Smooth muscle cell (in vitro differentiated cells): Measurements from ENCODE around the gene SKA1. TPM values are rescaled to one million over a fixed set of nuclear protein-coding genes. Genes with fewer than 3 reads are reported as not detected.
"Not testable (repeated sequence)": the region's sequence is repeated elsewhere in the genome, so short reads cannot be mapped to it uniquely, and the experiment has no call there.

Experiments
- DNase-seq: peaks from one replicate; lab custom pipeline; 2025; ENCODE audit not compliant: unreplicated experiment; lab: John Stamatoyannopoulos, UW
- H2AFZ ChIP-seq: fragments of 200-600 bp; sonication (generic); 2 replicates; pipeline ENCODE4 v1.6.0; 2016; ENCODE audit warnings: antibody characterized with exemption, low read depth, mild to moderate bottlenecking
- H3F3A ChIP-seq: fragments of 200-600 bp; sonication (generic); 2 replicates; pipeline ENCODE4 v1.6.0; 2017; ENCODE audit warnings: antibody characterized with exemption, low read depth
- H3K27ac ChIP-seq: fragments of 200-600 bp; sonication (generic); 2 replicates; pipeline ENCODE4 v1.5.1; 2016; ENCODE audit warnings: low read depth, mild to moderate bottlenecking
- H3K27me3 ChIP-seq: fragments of 200-600 bp; sonication (generic); 2 replicates; pipeline ENCODE4 v1.6.1; 2016; ENCODE audit warnings: low read depth, mild to moderate bottlenecking
- H3K36me3 ChIP-seq: fragments of 200-600 bp; sonication (generic); 2 replicates; pipeline ENCODE4 v1.5.1; 2016; ENCODE audit warnings: low read depth
- H3K4me1 ChIP-seq: fragments of 200-600 bp; sonication (generic); 2 replicates; pipeline ENCODE4 v1.5.1; 2016; ENCODE audit warnings: low read depth
- H3K4me2 ChIP-seq: fragments of 200-600 bp; sonication (generic); 2 replicates; pipeline ENCODE4 v1.6.0; 2016; ENCODE audit warnings: mild to moderate bottlenecking
- H3K4me3 ChIP-seq: fragments of 200-600 bp; sonication (generic); 2 replicates; pipeline ENCODE4 v1.5.1; 2016; ENCODE audit warnings: mild to moderate bottlenecking
- H3K79me2 ChIP-seq: fragments of 200-600 bp; sonication (generic); 2 replicates; pipeline ENCODE4 v1.6.0; 2016; ENCODE audit warnings: low read depth, mild to moderate bottlenecking
- H3K9ac ChIP-seq: fragments of 200-600 bp; sonication (generic); 2 replicates; pipeline ENCODE4 v1.6.0; 2016; ENCODE audit warnings: low read depth
- H3K9me3 ChIP-seq: fragments of 200-600 bp; sonication (generic); replicated peaks from 2 replicates; pipeline ENCODE4 v1.5.1; 2016; ENCODE audit warnings: low read depth
- H4K20me1 ChIP-seq: fragments of 200-600 bp; sonication (generic); 2 replicates; pipeline ENCODE4 v1.6.0; 2016; ENCODE audit warnings: low read depth
- WGBS: methylation state at CpG from one replicate; pipeline ENCODE4 v1.1.7; 2016; ENCODE audit warnings: low lambda C conversion rate; 5-methylcytosine and 5-hydroxymethylcytosine counted together
- polyA plus RNA-seq: library from polyadenylated mRNA; unstranded; fragments of >200 nt; fragmentation: Nextera tagmentation; extraction: Ambion mirVana; gene quantifications from 2 replicates; pipeline ENCODE4 v1.2.1, GENCODE V29; 2016
- total RNA-seq: library from RNA; depleted of rRNA; stranded (reverse); fragments of >200 nt; gene quantifications from 2 replicates; pipeline ENCODE4 v1.2.3, GENCODE V29; 2014
- TF ChIP-seq, protein P1 (sequence below): fragments of 200-600 bp; sonication (generic); IDR thresholded peaks from 2 replicates; pipeline ENCODE4 v1.5.1; 2017; ENCODE audit warnings: borderline replicate concordance, mild to moderate bottlenecking, antibody characterized with exemption; ENCODE audit not compliant: insufficient read depth, poor library complexity, severe bottlenecking

The SKA1 gene
- total and polyA plus RNA-seq, 2 experiments from 2014 or later: 5.8 to 7.8 TPM

DNA sequence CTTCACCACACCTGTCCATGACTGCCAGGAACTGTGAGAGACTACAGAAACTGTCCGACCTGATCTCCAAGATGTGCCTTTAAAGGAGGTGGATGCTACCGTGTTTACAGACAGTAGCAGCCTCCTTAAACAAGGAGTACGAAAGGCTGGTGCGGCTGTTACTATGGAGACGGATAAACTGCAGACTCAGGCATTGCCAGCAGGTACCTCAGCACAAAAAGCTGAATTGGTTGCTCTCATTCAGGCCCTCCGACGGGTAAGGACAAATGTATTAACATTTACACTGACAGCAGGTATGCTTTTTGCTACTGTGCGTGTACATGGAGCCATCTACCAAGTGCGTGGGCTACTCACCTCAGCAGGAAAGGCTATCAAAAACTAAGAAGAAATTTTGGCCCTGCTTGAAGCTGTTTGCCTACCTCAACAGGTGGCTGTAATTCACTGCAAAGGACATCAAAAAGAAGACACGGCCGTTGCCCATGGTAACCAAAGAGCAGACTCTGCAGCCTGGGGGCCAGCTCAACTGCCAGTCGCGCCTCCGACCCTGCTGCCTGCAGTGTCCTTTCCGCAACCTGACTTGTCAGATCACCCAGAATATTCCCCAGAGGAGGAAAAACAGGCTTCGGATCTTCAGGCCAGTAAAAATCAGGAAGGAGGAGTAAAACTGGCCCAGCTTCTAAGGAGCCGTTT lies 30.9 kb downstream of the SKA1 start:
- Histone ChIP-seq H3K79me2 (no peaks in the 10 kb centered on the region), H2AFZ (no peak overlapping the region), H3K27me3 (no peaks in the 10 kb centered on the region), H3K4me1 (peaks cover 13% of the 10 kb centered on the region), H3K4me3 (no peak overlapping the region), H3K27ac (no peak overlapping the region), H3K9ac (no peak overlapping the region), H3K36me3 (no peaks in the 10 kb centered on the region), H3F3A (no peaks in the 10 kb centered on the region), H4K20me1 (no peaks in the 10 kb centered on the region), H3K4me2 (no peak overlapping the region), H3K9me3 (no peaks in the 10 kb centered on the region)
- DNase-seq: no peak
- TF ChIP-seq, protein P1, sequence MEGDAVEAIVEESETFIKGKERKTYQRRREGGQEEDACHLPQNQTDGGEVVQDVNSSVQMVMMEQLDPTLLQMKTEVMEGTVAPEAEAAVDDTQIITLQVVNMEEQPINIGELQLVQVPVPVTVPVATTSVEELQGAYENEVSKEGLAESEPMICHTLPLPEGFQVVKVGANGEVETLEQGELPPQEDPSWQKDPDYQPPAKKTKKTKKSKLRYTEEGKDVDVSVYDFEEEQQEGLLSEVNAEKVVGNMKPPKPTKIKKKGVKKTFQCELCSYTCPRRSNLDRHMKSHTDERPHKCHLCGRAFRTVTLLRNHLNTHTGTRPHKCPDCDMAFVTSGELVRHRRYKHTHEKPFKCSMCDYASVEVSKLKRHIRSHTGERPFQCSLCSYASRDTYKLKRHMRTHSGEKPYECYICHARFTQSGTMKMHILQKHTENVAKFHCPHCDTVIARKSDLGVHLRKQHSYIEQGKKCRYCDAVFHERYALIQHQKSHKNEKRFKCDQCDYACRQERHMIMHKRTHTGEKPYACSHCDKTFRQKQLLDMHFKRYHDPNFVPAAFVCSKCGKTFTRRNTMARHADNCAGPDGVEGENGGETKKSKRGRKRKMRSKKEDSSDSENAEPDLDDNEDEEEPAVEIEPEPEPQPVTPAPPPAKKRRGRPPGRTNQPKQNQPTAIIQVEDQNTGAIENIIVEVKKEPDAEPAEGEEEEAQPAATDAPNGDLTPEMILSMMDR: no peak
- 72% methylated on average over 17 of the region's 17 CpGs for WGBS

DNA sequence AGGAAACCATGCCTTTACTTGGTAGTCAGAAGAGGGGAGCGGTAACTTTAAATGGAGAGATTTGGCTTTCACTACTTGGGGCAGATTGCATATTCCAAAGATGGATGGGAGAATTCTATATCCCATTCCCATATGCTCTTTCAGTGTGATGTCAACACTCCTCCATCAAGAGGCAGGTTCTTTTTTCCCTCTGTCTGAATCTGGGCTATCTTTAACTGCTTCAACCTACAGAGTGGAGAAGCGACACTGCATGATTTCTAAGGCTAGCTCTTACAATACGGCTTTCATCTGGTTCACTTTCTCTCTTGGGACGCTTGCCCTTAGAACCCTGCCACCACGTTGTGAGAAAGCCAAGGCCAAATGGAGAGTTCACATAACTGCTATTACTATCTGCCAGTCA lies 34.4 kb downstream of the SKA1 start:
- Histone ChIP-seq H2AFZ (no peak overlapping the region), H4K20me1 (no peaks in the 10 kb centered on the region), H3K4me3 (no peak overlapping the region), H3K27ac (no peak overlapping the region), H3F3A (no peaks in the 10 kb centered on the region), H3K9me3 (no peaks in the 10 kb centered on the region), H3K9ac (no peak overlapping the region), H3K4me1 (peaks cover 7% of the 10 kb centered on the region), H3K27me3 (no peaks in the 10 kb centered on the region), H3K79me2 (no peaks in the 10 kb centered on the region), H3K4me2 (no peak overlapping the region), H3K36me3 (no peaks in the 10 kb centered on the region)
- TF ChIP-seq, protein P1: no peak
- WGBS: 80% methylated on average over 5 of the region's 5 CpGs
- no peak for DNase-seq

DNA sequence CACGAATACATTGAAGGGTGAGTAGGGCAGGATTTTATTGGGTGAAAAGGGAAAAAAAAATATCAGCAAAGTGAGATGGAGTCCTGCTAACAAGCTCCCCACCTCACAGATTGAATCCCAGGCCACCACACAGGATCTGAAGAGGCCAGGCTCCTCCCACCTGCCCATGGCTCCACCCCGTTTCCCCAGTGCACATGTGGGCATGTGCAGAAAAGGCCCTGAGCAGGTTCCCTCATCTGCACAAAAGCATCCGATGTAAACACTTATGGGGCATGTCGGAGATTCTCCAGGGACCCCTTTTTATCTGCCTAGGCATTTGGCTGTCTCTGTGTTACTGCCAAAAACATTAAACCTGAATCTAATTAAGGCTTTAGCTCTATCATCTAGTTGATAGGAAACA lies 35.2 kb downstream of the SKA1 start:
- WGBS: 89% methylated on average over 4 of the region's 4 CpGs
- H4K20me1 ChIP-seq: no peaks in the 10 kb centered on the region
- H3K27me3 ChIP-seq: no peaks in the 10 kb centered on the region
- no peak overlapping the region for H3K9ac ChIP-seq
- no peak overlapping the region for H3K4me2 ChIP-seq
- no peak overlapping the region for H2AFZ ChIP-seq
- H3K4me3 ChIP-seq: no peak overlapping the region
- H3K36me3 ChIP-seq: no peaks in the 10 kb centered on the region
- DNase-seq: no peak
- no peaks in the 10 kb centered on the region for H3K79me2 ChIP-seq
- no peaks in the 10 kb centered on the region for H3F3A ChIP-seq
- TF ChIP-seq, protein P1: no peak
- peaks cover 7% of the 10 kb centered on the region for H3K4me1 ChIP-seq
- peak overlapping the region; percentile 53 for H3K27ac ChIP-seq
- H3K9me3 ChIP-seq: no peaks in the 10 kb centered on the region

DNA sequence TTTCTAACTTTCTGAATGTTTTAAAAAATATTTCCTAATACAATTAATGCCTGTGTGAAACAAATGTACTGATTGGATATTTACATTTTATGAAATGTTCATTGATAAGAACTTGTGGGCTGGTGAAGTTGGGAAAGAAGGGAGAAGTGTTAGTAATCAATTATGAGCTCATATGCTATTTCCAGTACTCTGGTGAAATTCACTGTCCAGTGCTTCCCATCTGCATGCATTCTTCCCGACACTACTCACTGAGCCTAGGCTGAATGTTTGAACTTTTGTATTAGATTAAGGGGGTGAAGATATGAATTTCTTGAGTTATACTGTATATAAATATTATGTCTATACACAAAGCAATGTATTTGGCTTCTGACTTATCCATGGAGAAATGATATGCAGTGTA lies 36.0 kb downstream of the SKA1 start:
- Histone ChIP-seq H4K20me1 (no peaks in the 10 kb centered on the region), H3K36me3 (no peaks in the 10 kb centered on the region), H3K9ac (no peak overlapping the region), H2AFZ (no peak overlapping the region), H3K79me2 (no peaks in the 10 kb centered on the region), H3K4me2 (no peak overlapping the region), H3K4me1 (peaks cover under 1% of the 10 kb centered on the region), H3K27ac (peak overlapping the region; percentile 53), H3K27me3 (no peaks in the 10 kb centered on the region), H3K4me3 (no peak overlapping the region), H3K9me3 (no peaks in the 10 kb centered on the region), H3F3A (no peaks in the 10 kb centered on the region)
- TF ChIP-seq, protein P1: no peak
- DNase-seq: no peak
- 23% methylated on average over 1 of the region's 1 CpG for WGBS

DNA sequence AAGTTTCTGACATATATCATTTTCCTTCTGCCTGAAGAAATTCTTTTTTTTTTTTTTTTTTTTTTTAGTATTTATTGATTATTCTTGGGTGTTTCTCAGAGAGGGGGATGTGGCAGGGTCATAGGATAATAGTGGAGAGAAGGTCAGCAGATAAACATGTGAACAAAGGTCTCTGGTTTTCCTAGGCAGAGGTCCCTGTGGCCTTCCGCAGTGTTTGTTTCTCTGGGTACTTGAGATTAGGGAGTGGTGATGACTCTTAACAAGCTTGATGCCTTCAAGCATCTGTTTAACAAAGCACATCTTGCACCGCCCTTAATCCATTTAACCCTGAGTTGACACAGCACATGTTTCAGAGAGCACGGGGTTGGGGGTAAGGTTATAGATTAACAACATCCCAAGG lies 42.0 kb downstream of the SKA1 start:
- not testable (repeated sequence) for H3K36me3 ChIP-seq, H2AFZ ChIP-seq, H3K79me2 ChIP-seq, H4K20me1 ChIP-seq, H3K4me1 ChIP-seq, H3K4me3 ChIP-seq, H3K4me2 ChIP-seq, H3K27me3 ChIP-seq, H3F3A ChIP-seq, DNase-seq, H3K9me3 ChIP-seq, H3K9ac ChIP-seq, H3K27ac ChIP-seq
- WGBS: 100% methylated on average over 3 of the region's 3 CpGs
